ENCODE measurements around the gene ZFAND4.

The ZFAND4 gene

DNA sequence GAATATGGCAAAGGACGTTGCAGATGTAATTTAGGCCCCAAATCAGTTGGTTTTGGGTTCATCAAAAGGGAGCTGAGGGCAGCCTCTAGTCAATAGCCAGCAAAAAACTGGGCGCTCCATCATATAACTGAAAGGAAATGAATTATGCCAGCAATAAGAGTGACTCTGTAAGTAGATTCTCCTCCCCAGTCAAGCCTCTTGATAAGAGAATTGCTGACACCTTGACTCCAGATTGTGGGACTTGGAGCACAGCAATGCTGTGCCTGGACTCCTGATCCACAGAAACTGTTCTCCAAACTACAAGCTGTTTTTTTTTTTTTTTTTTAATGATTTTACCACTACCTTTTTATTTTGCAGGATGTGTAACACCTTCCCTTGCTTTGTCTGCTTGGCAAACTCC is 25.5 kb downstream of the ZFAND4 start:
- no peak overlapping the region for H2AFZ ChIP-seq (ENCODE audit: low read depth, low read length, severe bottlenecking)
- no peak for TF ChIP-seq EZH2phosphoT487 (conservative IDR thresholded peaks at IDR 0.05; ENCODE audit: low read length)
- TF ChIP-seq, protein P1, sequence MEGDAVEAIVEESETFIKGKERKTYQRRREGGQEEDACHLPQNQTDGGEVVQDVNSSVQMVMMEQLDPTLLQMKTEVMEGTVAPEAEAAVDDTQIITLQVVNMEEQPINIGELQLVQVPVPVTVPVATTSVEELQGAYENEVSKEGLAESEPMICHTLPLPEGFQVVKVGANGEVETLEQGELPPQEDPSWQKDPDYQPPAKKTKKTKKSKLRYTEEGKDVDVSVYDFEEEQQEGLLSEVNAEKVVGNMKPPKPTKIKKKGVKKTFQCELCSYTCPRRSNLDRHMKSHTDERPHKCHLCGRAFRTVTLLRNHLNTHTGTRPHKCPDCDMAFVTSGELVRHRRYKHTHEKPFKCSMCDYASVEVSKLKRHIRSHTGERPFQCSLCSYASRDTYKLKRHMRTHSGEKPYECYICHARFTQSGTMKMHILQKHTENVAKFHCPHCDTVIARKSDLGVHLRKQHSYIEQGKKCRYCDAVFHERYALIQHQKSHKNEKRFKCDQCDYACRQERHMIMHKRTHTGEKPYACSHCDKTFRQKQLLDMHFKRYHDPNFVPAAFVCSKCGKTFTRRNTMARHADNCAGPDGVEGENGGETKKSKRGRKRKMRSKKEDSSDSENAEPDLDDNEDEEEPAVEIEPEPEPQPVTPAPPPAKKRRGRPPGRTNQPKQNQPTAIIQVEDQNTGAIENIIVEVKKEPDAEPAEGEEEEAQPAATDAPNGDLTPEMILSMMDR (IDR thresholded peaks at IDR 0.05; ENCODE audit: insufficient read depth, low read length, poor library complexity, severe bottlenecking): no peak

DNA sequence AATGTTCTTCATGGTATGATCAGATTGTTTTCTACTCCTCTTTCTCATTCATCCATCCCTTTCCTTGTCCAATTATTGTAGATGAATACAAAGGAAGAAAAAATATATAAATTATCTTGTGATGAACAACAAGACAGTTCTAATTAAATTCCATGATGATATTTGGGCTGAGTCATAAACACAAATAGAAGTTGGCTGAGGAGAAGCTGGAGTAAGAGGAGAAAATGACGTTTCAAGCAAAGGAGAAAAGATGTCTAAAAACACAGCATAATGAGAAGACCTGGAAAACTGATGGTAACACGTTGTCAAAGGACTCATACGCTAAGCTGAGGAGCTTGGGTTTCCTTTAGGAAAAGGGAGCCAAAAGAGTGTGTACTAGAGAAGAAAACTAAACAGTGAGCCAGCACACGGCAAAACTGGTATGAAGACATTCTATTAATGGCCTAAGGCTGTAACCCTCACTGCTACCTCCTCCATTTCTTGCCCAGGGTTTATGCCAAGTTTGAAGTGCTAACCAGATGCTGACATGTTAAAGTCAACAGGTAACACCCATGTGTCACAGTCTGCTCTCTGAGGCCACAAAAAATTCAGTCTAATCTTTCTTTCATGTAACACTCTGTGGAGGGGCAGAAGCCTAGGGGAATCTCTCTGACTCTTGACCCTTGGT is 26.1 kb downstream of the ZFAND4 start:
- Histone ChIP-seq H3K9me3 (ENCODE audit: insufficient read depth, low read length) (no peaks in the 10 kb centered on the region), H3F3A (ENCODE audit: insufficient read depth) (no peaks in the 10 kb centered on the region; the same call in 1 of the 2 replicates), H3K9me2 (replicated peaks; ENCODE audit: insufficient read depth, low read length) (no peaks in the 10 kb centered on the region), H3K4me2 (ENCODE audit: low read depth, low read length, poor library complexity, severe bottlenecking) (no peak overlapping the region), H4K20me1 (ENCODE audit: low read depth, low read length) (no peaks in the 10 kb centered on the region), H2AFZ (ENCODE audit: low read depth, low read length, severe bottlenecking) (no peak overlapping the region), H3K79me2 (ENCODE audit: insufficient read depth, low read length) (peaks cover 79% of the 10 kb centered on the region), H3K27me3 (ENCODE audit: low read length) (no peaks in the 10 kb centered on the region), H3K36me3 (ENCODE audit: low read length) (peaks cover 68% of the 10 kb centered on the region), H3K4me3 (ENCODE audit: insufficient read depth, low read length, poor library complexity, severe bottlenecking) (no peak overlapping the region), H3K9ac (ENCODE audit: low read length) (no peak overlapping the region), H3K27ac (ENCODE audit: low read depth, low read length) (no peak overlapping the region)
- TF ChIP-seq, protein P1 (IDR thresholded peaks at IDR 0.05; ENCODE audit: insufficient read depth, low read length, poor library complexity, severe bottlenecking): no peak
- no peak for TF ChIP-seq EZH2phosphoT487 (conservative IDR thresholded peaks at IDR 0.05; ENCODE audit: low read length)

More for the DNA sequence above, 25.5 kb downstream of the ZFAND4 start:
- Histone ChIP-seq H3F3A (ENCODE audit: insufficient read depth) (peaks cover under 1% of the 10 kb centered on the region; the same call in 1 of the 2 replicates), H3K36me3 (ENCODE audit: low read length) (peaks cover 65% of the 10 kb centered on the region), H3K9ac (ENCODE audit: low read length) (no peak overlapping the region), H3K9me3 (ENCODE audit: insufficient read depth, low read length) (no peaks in the 10 kb centered on the region), H3K9me2 (replicated peaks; ENCODE audit: insufficient read depth, low read length) (no peaks in the 10 kb centered on the region), H3K27me3 (ENCODE audit: low read length) (no peaks in the 10 kb centered on the region), H3K27ac (ENCODE audit: low read depth, low read length) (no peak overlapping the region; the same call in 1 of the 2 replicates), H3K4me3 (ENCODE audit: insufficient read depth, low read length, poor library complexity, severe bottlenecking) (no peak overlapping the region), H3K79me2 (ENCODE audit: insufficient read depth, low read length) (peaks cover 85% of the 10 kb centered on the region), H4K20me1 (ENCODE audit: low read depth, low read length) (no peaks in the 10 kb centered on the region), H3K4me2 (ENCODE audit: low read depth, low read length, poor library complexity, severe bottlenecking) (no peak overlapping the region)

DNA sequence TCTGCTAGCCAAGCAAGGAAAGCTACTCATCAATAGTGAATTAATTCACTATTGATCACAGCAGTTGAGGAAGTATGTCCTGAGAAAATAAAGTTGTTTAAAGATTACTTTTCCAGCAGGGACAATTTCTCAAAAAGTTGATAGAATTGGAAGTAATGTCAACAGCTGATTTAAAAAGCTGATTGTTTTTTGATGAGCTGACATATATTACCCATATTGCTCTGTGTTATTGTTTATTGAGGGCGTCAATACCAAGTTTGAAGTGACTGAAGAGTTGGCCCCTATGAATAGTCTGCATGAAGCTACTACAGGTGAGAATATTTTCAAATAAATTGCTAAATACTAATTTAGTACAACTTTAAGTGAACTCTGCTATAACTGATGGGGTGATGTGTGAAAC is 28.0 kb downstream of the ZFAND4 start:
- Histone ChIP-seq H3K9me2 (replicated peaks; ENCODE audit: insufficient read depth, low read length) (no peaks in the 10 kb centered on the region), H4K20me1 (ENCODE audit: low read depth, low read length) (no peaks in the 10 kb centered on the region), H3K4me3 (ENCODE audit: insufficient read depth, low read length, poor library complexity, severe bottlenecking) (no peak overlapping the region), H3F3A (ENCODE audit: insufficient read depth) (peaks cover 4% of the 10 kb centered on the region; the same call in 1 of the 2 replicates), H3K27me3 (ENCODE audit: low read length) (no peaks in the 10 kb centered on the region), H3K4me2 (ENCODE audit: low read depth, low read length, poor library complexity, severe bottlenecking) (no peak overlapping the region), H3K36me3 (ENCODE audit: low read length) (peaks cover 67% of the 10 kb centered on the region), H3K9me3 (ENCODE audit: insufficient read depth, low read length) (no peaks in the 10 kb centered on the region), H3K79me2 (ENCODE audit: insufficient read depth, low read length) (peaks cover 70% of the 10 kb centered on the region), H3K27ac (ENCODE audit: low read depth, low read length) (no peak overlapping the region), H2AFZ (ENCODE audit: low read depth, low read length, severe bottlenecking) (no peak overlapping the region), H3K9ac (ENCODE audit: low read length) (no peak overlapping the region)
- TF ChIP-seq, protein P1 (IDR thresholded peaks at IDR 0.05; ENCODE audit: insufficient read depth, low read length, poor library complexity, severe bottlenecking): no peak
- TF ChIP-seq EZH2phosphoT487 (conservative IDR thresholded peaks at IDR 0.05; ENCODE audit: low read length): no peak
